ENCODE data around the gene MT3.

DNA sequence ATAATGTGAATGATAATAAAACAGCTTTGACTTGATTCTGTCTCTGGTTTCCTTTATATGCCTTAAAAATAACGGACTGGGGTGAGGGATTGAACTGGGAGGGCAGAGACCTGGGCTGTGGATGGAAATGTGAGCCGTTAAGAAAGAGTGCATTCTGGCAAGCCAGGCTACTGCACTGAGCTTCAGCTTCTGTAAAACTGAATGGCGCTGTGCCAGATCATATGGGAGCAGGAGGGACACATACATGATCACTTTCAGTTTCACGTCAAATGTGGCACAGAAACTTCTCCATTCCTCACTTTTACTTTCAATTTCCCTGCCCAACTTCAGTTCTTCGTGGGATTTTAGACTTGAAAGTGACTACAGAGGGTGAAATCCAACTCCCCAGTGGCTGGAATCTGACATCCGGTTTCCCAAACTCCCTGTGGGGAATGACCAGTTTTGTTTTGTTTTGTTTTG lies 20.2 kb downstream of the MT3 start:
- TF ChIP-seq, protein P1, sequence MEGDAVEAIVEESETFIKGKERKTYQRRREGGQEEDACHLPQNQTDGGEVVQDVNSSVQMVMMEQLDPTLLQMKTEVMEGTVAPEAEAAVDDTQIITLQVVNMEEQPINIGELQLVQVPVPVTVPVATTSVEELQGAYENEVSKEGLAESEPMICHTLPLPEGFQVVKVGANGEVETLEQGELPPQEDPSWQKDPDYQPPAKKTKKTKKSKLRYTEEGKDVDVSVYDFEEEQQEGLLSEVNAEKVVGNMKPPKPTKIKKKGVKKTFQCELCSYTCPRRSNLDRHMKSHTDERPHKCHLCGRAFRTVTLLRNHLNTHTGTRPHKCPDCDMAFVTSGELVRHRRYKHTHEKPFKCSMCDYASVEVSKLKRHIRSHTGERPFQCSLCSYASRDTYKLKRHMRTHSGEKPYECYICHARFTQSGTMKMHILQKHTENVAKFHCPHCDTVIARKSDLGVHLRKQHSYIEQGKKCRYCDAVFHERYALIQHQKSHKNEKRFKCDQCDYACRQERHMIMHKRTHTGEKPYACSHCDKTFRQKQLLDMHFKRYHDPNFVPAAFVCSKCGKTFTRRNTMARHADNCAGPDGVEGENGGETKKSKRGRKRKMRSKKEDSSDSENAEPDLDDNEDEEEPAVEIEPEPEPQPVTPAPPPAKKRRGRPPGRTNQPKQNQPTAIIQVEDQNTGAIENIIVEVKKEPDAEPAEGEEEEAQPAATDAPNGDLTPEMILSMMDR (conservative IDR thresholded peaks at IDR 0.05; ENCODE audit: low read length) = no peak
- no peak for TF ChIP-seq EZH2phosphoT487 (IDR thresholded peaks at IDR 0.05; ENCODE audit: borderline replicate concordance)
